DMS153 treated with DMSO at 0.1 percent for 48 hours (cell line): ENCODE data around the gene AKAP14.
A peak's percentile ranks its signal among the peaks of the same experiment; 100 is the strongest.
"Not testable (repeated sequence)": the region's sequence is repeated elsewhere in the genome, so short reads cannot be mapped to it uniquely, and the experiment has no call there.

ENCODE experiments used
- DNase-seq: peaks from one replicate; lab custom pipeline; 2025; ENCODE audit not compliant: unreplicated experiment; lab: John Stamatoyannopoulos, UW

AKAP14 gene

GRCh38 chrX:119919835-119920585 is 24.3 kb downstream of the AKAP14 start:
- no peak for DNase-seq

DNA sequence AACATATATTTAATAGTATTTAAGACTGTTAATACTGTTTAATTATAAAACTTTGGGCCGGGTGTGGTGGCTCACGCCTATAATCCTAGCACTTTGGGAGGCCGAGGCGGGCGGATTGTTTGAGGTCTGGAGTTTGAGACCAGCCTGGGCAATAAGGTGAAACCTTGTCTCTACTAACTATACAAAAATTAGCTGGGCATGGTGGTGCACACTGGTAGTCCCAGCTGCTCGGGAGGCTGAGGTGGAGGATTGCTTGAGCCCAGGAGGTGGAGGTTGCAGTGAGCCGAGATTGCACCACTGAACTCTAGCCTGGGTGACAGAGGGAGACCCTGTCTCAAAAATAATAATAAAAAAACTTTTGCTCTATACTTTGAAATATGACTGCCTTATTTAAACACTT is 26.7 kb downstream of the AKAP14 start:
- DNase-seq: not testable (repeated sequence)

GRCh38 chrX:119935215-119935874 is 39.7 kb downstream of the AKAP14 start:
- DNase-seq: no peak

GRCh38 chrX:119941336-119941735 is 45.6 kb downstream of the AKAP14 start:
- no peak for DNase-seq

DNA sequence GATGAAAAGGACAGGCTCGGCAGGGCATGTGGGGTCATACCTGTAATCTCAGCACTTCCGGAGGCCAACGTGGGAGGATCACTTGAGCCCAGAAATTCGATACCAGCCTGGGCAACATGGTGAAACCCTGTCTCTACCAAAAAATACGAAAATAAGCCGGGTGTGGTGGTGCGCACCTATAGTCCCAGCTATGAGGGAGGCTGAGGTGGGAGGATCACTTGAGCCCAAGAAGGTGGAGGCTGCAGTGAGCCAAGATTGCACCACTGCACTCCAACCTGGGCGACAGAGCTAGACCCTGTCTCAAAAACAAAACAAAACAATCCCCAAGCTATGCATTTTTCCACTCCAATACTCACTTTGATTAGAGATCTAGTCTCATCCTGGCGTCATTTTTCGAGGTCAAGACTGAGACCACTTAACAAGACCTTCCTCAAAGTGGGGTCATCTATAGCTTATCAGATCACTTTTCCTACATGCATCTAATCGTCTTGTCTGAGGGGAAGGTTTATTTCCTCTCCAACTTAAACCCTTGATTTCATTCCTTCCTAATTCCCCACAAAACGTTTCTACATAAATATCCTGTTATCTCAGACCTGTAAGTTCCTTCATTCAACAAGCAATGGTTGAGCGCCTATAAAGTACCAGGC is 46.6 kb downstream of the AKAP14 start:
- DNase-seq: no peak

- no peak for DNase-seq
Observed at GRCh38 chrX:119942831-119943184, 47.1 kb downstream of the AKAP14 start.

DNA sequence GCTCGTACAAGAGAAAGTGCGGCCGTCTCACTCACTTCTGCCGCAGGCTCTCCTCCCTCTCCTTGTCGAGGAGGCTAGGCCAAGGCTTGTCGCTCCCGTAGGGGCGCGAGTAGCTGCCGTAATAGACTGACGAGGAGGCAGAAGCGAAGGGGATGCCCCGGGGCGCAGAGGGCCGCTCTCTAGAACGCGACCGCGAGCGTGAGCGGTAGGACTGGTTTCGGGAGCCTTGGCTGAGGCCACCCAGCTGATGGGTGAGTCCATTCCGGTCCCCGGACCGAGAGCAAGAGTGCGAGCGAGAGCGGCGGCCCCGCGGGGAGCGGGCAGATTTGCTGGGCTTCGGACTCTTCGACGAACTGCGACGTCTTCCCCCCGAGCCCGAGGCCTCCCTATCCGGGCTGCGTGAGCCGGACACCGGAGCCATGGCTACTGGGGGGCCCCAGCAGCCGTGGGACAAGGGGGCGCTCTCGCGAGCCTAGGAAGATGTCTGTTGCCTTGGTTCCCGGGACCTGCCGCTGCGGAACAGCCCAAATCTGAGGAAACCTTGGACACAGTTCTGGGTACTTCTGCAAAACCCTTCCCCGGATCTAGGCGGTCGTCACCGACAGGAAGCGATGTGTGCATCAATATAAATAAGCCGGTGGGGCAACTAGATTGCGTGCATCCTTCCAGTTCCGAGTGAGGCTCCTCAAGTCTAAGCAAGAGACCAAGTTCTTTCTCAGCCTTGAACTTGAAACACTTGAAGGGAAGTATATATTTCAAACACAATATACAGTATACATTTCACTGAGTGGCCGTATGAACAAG is 47.7 kb downstream of the AKAP14 start, which contains the start of gene NKAP:
Gene NKAP, minus strand, starts transcription at position 567 of the 804 bp plus-strand sequence. Its CDS starts 146 bp downstream, at position 421.
- DNase-seq: peak; percentile 84

- DNase-seq: no peak
Observed at GRCh38 chrX:119945481-119945880, 49.8 kb downstream of the AKAP14 start.

DNA sequence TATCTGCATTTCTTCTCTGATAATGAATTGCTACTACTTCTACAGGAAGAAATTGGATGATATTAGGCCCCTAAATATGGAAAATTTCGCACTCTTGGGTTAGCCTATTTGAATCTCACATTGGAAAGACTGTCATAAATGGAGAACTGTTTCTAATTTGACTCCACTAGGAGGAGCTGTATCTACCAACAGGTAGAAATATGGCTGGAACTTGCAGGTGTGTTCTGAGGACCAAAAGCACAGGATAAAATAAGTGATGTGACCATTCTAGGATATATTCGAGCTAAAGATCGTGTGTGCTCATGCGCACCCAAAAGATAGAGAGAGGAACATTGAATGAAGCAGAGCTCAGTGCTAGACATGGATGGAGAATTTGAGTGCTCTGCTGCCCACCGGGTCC is 52.7 kb downstream of the AKAP14 start:
- DNase-seq: no peak

DNA sequence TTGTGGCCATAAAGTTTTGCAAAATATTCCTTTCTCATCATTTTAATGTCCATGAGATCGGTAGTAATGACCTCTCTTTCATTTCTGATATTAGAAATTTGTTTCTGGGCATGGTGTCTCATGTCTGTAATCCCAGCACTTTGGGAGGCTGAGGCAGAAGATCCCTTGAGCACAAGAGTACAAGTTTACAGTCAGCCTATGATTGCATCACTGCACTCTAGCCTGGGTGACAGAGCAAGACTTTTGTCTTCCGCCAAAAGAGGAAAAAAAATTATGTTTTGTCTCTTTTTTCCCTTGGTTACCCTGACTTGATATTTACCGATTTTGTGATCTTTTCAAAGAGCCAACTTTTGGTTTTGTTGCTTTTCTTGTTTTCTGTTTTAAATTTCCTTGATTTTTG is 58.7 kb downstream of the AKAP14 start:
- DNase-seq: no peak

DNA sequence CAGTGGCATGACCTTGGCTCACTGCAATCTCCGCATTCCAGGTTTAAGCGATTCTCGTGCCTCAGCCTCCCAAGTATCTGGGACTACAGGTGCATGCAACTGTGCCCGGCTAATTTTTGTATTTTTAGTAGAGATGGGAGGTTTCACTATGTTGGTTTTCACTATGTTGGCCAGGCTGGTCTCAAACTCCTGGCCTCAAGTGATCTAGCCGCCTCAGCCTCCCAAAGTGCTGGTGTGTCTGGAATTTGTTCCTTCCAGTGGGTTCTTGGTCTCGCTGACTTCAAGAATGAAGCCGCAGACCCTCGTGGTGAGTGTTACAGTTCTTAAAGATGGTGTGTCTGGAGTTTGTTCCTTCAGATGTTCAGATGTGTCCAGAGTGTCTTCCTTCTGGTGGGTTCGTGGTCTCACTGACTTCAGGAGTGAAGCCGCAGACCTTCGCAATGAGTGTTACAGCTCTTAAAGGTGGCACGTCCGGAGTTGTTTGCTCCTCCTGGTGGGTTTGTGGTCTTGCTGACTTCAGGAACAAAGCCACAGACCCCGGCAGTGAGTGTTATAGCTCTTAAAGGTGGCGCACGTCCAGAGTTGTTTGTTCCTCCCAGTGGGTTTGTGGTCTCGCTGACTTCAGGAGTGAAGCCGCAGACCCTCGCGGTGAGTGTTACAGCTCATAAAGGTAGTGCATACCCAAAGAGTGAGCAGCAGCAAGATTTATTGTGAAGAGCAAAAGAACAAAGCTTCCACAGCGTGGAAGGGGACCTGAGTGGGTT is 60.3 kb downstream of the AKAP14 start:
- DNase-seq: not testable (repeated sequence)

DNA sequence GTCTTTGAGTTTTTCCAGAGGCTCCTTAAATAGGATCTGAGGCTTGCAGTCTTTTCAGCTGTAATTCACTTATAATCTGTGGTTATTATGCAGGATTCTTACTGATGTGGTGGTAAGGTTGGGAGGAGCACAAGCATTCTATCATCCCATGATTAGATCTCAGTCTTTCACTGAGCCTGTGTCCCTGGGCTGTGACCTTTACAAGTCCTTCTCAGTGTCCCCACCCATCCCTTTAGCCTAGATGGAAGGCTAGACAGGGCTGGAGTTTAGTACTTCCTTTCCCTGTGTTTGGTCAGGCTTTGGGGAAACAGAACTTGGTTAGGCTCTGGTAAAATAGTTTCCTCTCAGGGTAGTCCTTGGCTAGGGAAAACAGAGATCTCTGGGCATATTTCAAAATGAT is 64.9 kb downstream of the AKAP14 start:
- DNase-seq: no peak

DNA sequence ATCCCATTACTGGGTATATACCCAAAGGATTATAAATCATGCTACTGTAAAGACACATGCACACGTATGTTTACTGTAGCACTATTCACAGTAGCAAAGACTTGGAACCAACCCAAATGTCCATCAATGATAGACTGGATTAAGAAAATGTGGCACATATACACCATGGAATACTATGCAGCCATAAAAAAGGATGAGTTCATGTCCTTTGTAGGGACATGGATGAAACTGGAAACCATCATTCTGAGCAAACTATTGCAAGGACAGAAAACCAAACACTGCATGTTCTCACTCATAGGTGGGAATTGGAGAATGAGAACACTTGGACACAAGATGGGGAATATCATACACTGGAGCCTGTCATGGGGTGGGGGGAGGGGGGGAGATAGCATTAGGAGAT is 71.1 kb downstream of the AKAP14 start:
- not testable (repeated sequence) for DNase-seq
